Astrocyte of the spinal cord (primary cell): ENCODE data around the gene IL1RAPL2.

Experiments used
- DNase-seq: peaks from one replicate; pipeline ENCODE4 v3.0.0; 2011; ENCODE audit warnings: low read depth, low spot score
- H3K4me3 ChIP-seq: 2 replicates; pipeline ENCODE4 v1.5.1; 2011; ENCODE audit warnings: low read depth, mild to moderate bottlenecking, low read length, moderate library complexity
- CTCF ChIP-seq: IDR thresholded peaks from 2 replicates; pipeline ENCODE4 v1.5.1; 2012; ENCODE audit warnings: low read depth, mild to moderate bottlenecking, low read length, inconsistent platforms
- in situ Hi-C: cut with HindIII; loops from 2 replicates; pipeline ENCODE4 v1.10.0; 2017; ENCODE audit warnings: low sequenced_read_pairs

The IL1RAPL2 gene

GRCh38 chrX:104803219-104803618 lies 237.2 kb downstream of the IL1RAPL2 start:
- no peak for TF ChIP-seq CTCF
- in situ Hi-C loops: loop anchor here (10.0 kb wide), 1 partner anchor 118 kb away; no protein-coding TSS in a partner anchor
- no peak for DNase-seq
- H3K4me3 ChIP-seq: no peak overlapping the region

GRCh38 chrX:104806346-104806745 lies 240.3 kb downstream of the IL1RAPL2 start:
- DNase-seq: no peak
- in situ Hi-C loops: loop anchor here (10.0 kb wide), 1 partner anchor 122 kb away; no protein-coding TSS in a partner anchor
- TF ChIP-seq CTCF: no peak
- H3K4me3 ChIP-seq: no peak overlapping the region

- in situ Hi-C loops: no loop called here
Measured at GRCh38 chrX:104833401-104833800, 267.4 kb downstream of the IL1RAPL2 start.

GRCh38 chrX:104842646-104843045 lies 276.6 kb downstream of the IL1RAPL2 start:
- TF ChIP-seq CTCF: no peak
- no peak for DNase-seq
- in situ Hi-C loops: no loop called here
- no peak overlapping the region for H3K4me3 ChIP-seq

More at GRCh38 chrX:104833401-104833800, 267.4 kb downstream of the IL1RAPL2 start:
- DNase-seq: peak; percentile 51
- no peak overlapping the region for H3K4me3 ChIP-seq
- TF ChIP-seq CTCF: no peak

- no peak for DNase-seq
- no peak for TF ChIP-seq CTCF
- no peak overlapping the region for H3K4me3 ChIP-seq
- in situ Hi-C loops: no loop called here
Measured at GRCh38 chrX:104852241-104852640, 286.2 kb downstream of the IL1RAPL2 start.

- in situ Hi-C loops: no loop called here
- DNase-seq: peak; percentile 67
- no peak overlapping the region for H3K4me3 ChIP-seq
- TF ChIP-seq CTCF: no peak
Measured at GRCh38 chrX:104854188-104854587, 288.2 kb downstream of the IL1RAPL2 start.

- H3K4me3 ChIP-seq: no peak overlapping the region
- TF ChIP-seq CTCF: no peak
- peak; percentile 68 for DNase-seq
- in situ Hi-C loops: no loop called here
Measured at GRCh38 chrX:104854790-104855340, 288.9 kb downstream of the IL1RAPL2 start.
